Activated gamma-delta T cell treated with Interleukin-2 at 50 U/mL for 16 hours (primary cell): Measurements from ENCODE around the gene ZNF345.

Experiments used
- DNase-seq: peaks from one replicate; pipeline ENCODE4 v3.0.0-alpha.2; 2020

The ZNF345 gene

GRCh38 chr19:36918090-36918489 lies 67.4 kb downstream of the ZNF345 start:
- no peak for DNase-seq
